Inflammatory macrophage treated with lipopolysaccharide for 4 hours (primary cell): ENCODE data around the gene CALM3.
"Not testable (repeated sequence)": the region's sequence is repeated elsewhere in the genome, so short reads cannot be mapped to it uniquely, and the experiment has no call there.

ENCODE experiments used
- DNase-seq: peaks from one replicate; pipeline ENCODE4 v3.0.0-alpha.2; 2020

Gene CALM3

GRCh38 chr19:46616631-46617322, 15.6 kb downstream of the CALM3 start:
- DNase-seq: peak; percentile 63

- DNase-seq: no peak
Observed at GRCh38 chr19:46617601-46618000, 16.5 kb downstream of the CALM3 start.

GRCh38 chr19:46618670-46619231, 17.6 kb downstream of the CALM3 start:
- DNase-seq: peak; percentile 63

- no peak for DNase-seq
Observed at GRCh38 chr19:46620267-46620666, 19.1 kb downstream of the CALM3 start.

- DNase-seq: no peak
Observed at GRCh38 chr19:46620716-46621115, 19.6 kb downstream of the CALM3 start.

- DNase-seq: no peak
Observed at GRCh38 chr19:46621191-46622117, 20.3 kb downstream of the CALM3 start.

GRCh38 chr19:46622118-46622446, 21.0 kb downstream of the CALM3 start:
- no peak for DNase-seq

- no peak for DNase-seq
Observed at GRCh38 chr19:46623915-46624502, 22.9 kb downstream of the CALM3 start.

GRCh38 chr19:46624958-46625661, 24.0 kb downstream of the CALM3 start, which contains the start of gene PTGIR:
TSS of gene PTGIR (minus strand) at chr19:46625089. CDS start at chr19:46624225, 864 bp downstream.
- peak; percentile 74 for DNase-seq

GRCh38 chr19:46625731-46626130, 24.6 kb downstream of the CALM3 start:
- DNase-seq: no peak

- peak; percentile 56 for DNase-seq
Observed at GRCh38 chr19:46626446-46626845, 25.3 kb downstream of the CALM3 start.

GRCh38 chr19:46628970-46629369, 27.8 kb downstream of the CALM3 start:
- not testable (repeated sequence) for DNase-seq

- DNase-seq: no peak
Observed at GRCh38 chr19:46629546-46630025, 28.5 kb downstream of the CALM3 start.

- DNase-seq: no peak
Observed at GRCh38 chr19:46630586-46631205, 29.6 kb downstream of the CALM3 start.

GRCh38 chr19:46631481-46631880, 30.4 kb downstream of the CALM3 start:
- DNase-seq: no peak

- no peak for DNase-seq
Observed at GRCh38 chr19:46633130-46633529, 32.0 kb downstream of the CALM3 start.

- DNase-seq: peak; percentile 92
Observed at GRCh38 chr19:46634045-46634655, 33.0 kb downstream of the CALM3 start.

GRCh38 chr19:46634656-46635218, 33.6 kb downstream of the CALM3 start:
- no peak for DNase-seq

GRCh38 chr19:46635920-46636761, 35.0 kb downstream of the CALM3 start, which contains the start of gene GNG8:
TSS of gene GNG8 (minus strand) at chr19:46636202. CDS start at chr19:46634682, 1,520 bp downstream.
- no peak for DNase-seq

GRCh38 chr19:46637224-46637623, 36.1 kb downstream of the CALM3 start:
- DNase-seq: no peak
